ENCODE results near the gene ST3GAL2. TPM values are rescaled to one million over a fixed set of nuclear protein-coding genes. Genes with fewer than 3 reads are reported as not detected.

The ST3GAL2 gene
- total and polyA plus RNA-seq, 10 of the 15 experiments (the other 5 are each of a cell fraction or from before 2014, with no cell fraction given) = 0.95 to 61.7 (median 25.9) TPM

DNA sequence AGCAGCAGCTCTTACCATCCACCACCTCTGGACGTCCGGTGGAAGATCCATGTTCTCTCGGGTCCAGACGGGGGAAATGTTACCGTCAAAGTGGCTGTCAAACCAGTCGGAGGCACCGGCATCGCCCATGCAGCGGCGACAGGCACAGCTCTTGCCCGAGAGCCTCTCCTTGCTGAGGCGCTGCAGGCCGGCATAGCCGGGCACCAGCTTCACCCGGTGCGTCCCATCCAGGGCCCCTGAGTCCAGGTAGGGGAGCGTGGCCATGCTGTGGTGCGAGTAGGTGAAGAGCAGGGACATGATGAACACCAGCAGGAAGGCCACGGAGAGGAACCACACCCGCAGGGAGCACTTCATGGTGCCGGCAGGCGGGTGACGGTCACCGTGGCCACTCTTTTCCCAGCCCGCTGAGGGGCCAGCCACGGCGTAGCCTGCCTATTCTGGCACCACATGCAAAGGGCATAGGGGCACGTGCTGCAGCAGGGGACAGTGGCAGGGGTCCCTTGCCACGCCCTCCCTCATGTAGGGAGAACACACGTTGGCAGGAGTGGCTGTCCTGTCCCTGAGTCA, 40.6 kb downstream of the ST3GAL2 start:
- FAIRE-seq (no peak), ATAC-seq (no peak), DNase-seq (ENCODE audit: low read depth, low spot score) (no peak)
- H3K4me2 ChIP-seq (ENCODE audit: control insufficient read depth, insufficient read depth) = no peak overlapping the region
- 95% methylated on average over 30 of the region's 30 CpGs for WGBS (ENCODE audit: insufficient coverage, insufficient replicate concordance, low lambda C conversion rate, missing lambda C conversion rate)
- H3K27me3 ChIP-seq (replicated peaks in 1 of 2; ENCODE audit: control insufficient read depth in 2 of 2, insufficient read depth in 2 of 2, low read length in 1 of 2) = no peaks in the 10 kb centered on the region
- TF ChIP-seq CBFB (IDR thresholded peaks at IDR 0.05; ENCODE audit: low read depth) (no peak), IKZF2 (IDR thresholded peaks at IDR 0.05) (no peak), POLR2A (IDR thresholded peaks at IDR 0.05; ENCODE audit: low read depth, low read length) (peak; percentile 37)
- ChIA-PET POLR2A (interaction anchor here (0.5 kb wide), 1 partner anchor 38 kb away, joined by 5 read pairs; no protein-coding TSS in a partner anchor), SMC1A (ENCODE audit: uncharacterized antibody, unreplicated experiment) (no interaction called here), CTCF (interaction anchor here (0.9 to 1.5 kb wide), 2 partner anchors 15 to 39 kb away, joined by 3 read pairs; no protein-coding TSS in a partner anchor), RAD21 (ENCODE audit: unreplicated experiment) (interaction anchor here (2.2 kb wide), 1 partner anchor 35 kb away, joined by 7 read pairs; no protein-coding TSS in a partner anchor)
- no peak overlapping the region for H3K27ac ChIP-seq (ENCODE audit: control insufficient read depth, insufficient read depth)
- no peaks in the 10 kb centered on the region for H4K20me1 ChIP-seq (ENCODE audit: control insufficient read depth, insufficient read depth)
- intact Hi-C loops (cut with micrococcal nuclease; ENCODE audit: unreplicated experiment) (no loop called here), in situ Hi-C loops (cut with MboI) (no loop called here)
- H3K4me3 ChIP-seq = no peak overlapping the region
- H3K79me2 ChIP-seq (ENCODE audit: control insufficient read depth, insufficient read depth, low read length) = peaks cover 22% of the 10 kb centered on the region
- H3K4me1 ChIP-seq (ENCODE audit: control insufficient read depth, insufficient read depth, low read length) = no peaks in the 10 kb centered on the region; the same call in 1 of the 2 replicates
- H3K36me3 ChIP-seq (ENCODE audit: control insufficient read depth in 2 of 2, insufficient read depth in 2 of 2, low read length in 1 of 2) = peaks cover 38 to 50% of the 10 kb centered on the region in 2 experiments
- H3K9ac ChIP-seq (ENCODE audit: control insufficient read depth, insufficient read depth, low read length) = no peak overlapping the region
- no TSS peak for BruUV-seq (replicated peaks)
- H3K9me3 ChIP-seq (replicated peaks; ENCODE audit: control insufficient read depth, insufficient read depth, low read length) = no peaks in the 10 kb centered on the region
- no peak overlapping the region for H2AFZ ChIP-seq (ENCODE audit: control insufficient read depth, low read depth, low read length)

DNA sequence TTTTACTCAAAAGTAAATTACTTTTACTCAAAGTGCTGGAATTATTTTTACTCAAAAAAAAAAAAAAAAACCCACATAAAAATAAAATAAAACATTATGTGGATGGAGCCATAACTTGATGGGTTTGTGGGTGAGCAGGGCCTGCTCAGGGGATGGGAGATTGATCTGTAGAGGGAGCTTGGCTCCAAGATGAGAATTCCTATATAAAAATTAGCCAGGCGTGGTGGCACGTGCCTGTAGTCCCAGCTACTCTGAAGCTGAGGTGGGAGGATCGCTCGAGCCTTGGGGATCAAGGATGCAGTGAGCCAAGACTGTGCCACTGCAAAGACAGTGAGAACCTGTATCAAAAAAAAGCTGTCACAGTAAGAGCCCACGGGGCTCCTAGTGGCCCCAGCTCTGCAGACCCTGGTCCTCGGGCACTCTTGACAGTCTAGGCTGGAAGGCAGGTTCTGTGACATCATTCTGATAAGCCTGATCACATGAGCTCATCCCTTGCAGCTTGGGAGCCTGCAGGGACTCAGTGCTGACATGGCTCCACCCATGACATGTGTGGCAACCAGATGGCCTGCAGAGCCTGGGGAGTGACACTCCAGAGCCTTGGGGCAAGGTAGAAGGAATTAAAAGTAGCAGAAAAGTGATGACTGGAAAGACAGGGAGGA, 42.5 kb downstream of the ST3GAL2 start:
- Histone ChIP-seq H3K9me3 (replicated peaks; ENCODE audit: control insufficient read depth, insufficient read depth, low read length) (no peaks in the 10 kb centered on the region), H3K27me3 (replicated peaks in 1 of 2; ENCODE audit: control insufficient read depth in 2 of 2, insufficient read depth in 2 of 2, low read length in 1 of 2) (no peaks in the 10 kb centered on the region), H3K4me3 (no peak overlapping the region), H4K20me1 (ENCODE audit: control insufficient read depth, insufficient read depth) (no peaks in the 10 kb centered on the region), H3K9ac (ENCODE audit: control insufficient read depth, insufficient read depth, low read length) (no peak overlapping the region), H3K79me2 (ENCODE audit: control insufficient read depth, insufficient read depth, low read length) (peaks cover 11% of the 10 kb centered on the region), H3K27ac (ENCODE audit: control insufficient read depth, insufficient read depth) (no peak overlapping the region), H3K36me3 (ENCODE audit: control insufficient read depth in 2 of 2, insufficient read depth in 2 of 2, low read length in 1 of 2) (peaks cover 38 to 61% of the 10 kb centered on the region in 2 experiments), H3K4me1 (ENCODE audit: control insufficient read depth, insufficient read depth, low read length) (no peaks in the 10 kb centered on the region; the same call in 1 of the 2 replicates), H3K4me2 (ENCODE audit: control insufficient read depth, insufficient read depth) (no peak overlapping the region), H2AFZ (ENCODE audit: control insufficient read depth, low read depth, low read length) (no peak overlapping the region)
- DNase-seq (ENCODE audit: low read depth, low spot score) (no peak), ATAC-seq (peak; percentile 12; the same call in 1 of the 3 replicates), FAIRE-seq (no peak)
- POLR2A ChIA-PET = interaction anchor here (1.2 kb wide), 1 partner anchor 9 kb away, joined by 3 read pairs; no protein-coding TSS in a partner anchor
- 97% methylated on average over 6 of the region's 6 CpGs for WGBS (ENCODE audit: insufficient coverage, insufficient replicate concordance, low lambda C conversion rate, missing lambda C conversion rate)
- intact Hi-C loops (cut with micrococcal nuclease; ENCODE audit: unreplicated experiment) (no loop called here), in situ Hi-C loops (cut with MboI) (no loop called here)
- RAD21 ChIA-PET (ENCODE audit: unreplicated experiment) = interaction anchor here (0.7 to 1.6 kb wide), 8 partner anchors 12 to 1099 kb away, joined by 3 to 6 read pairs (median 4); partner anchors contain the start of gene ST3GAL2
- CTCF ChIA-PET = interaction anchor here (0.6 to 1.9 kb wide), 8 partner anchors 36 to 113 kb away, joined by 3 to 11 read pairs (median 4); no protein-coding TSS in a partner anchor
- SMC1A ChIA-PET (ENCODE audit: uncharacterized antibody, unreplicated experiment) = interaction anchor here (0.8 to 4.1 kb wide), 7 partner anchors 20 to 142 kb away, joined by 3 to 21 read pairs (median 4); partner anchors contain the start of genes FCSK and ST3GAL2
- BruUV-seq (replicated peaks) = no TSS peak
- TF ChIP-seq STAT1 (conservative IDR thresholded peaks at IDR 0.05) = no peak
- no peak for TF ChIP-seq TCF12 (IDR thresholded peaks at IDR 0.05; ENCODE audit: low read depth, low read length)
- no peak for TF ChIP-seq RCOR1 (conservative IDR thresholded peaks at IDR 0.05; ENCODE audit: low read depth, low read length)
- TF ChIP-seq SMAD1 (IDR thresholded peaks at IDR 0.05; ENCODE audit: low read depth, partially characterized antibody) = no peak
- TF ChIP-seq DPF2 (IDR thresholded peaks at IDR 0.05) = no peak
- TF ChIP-seq, protein P1, sequence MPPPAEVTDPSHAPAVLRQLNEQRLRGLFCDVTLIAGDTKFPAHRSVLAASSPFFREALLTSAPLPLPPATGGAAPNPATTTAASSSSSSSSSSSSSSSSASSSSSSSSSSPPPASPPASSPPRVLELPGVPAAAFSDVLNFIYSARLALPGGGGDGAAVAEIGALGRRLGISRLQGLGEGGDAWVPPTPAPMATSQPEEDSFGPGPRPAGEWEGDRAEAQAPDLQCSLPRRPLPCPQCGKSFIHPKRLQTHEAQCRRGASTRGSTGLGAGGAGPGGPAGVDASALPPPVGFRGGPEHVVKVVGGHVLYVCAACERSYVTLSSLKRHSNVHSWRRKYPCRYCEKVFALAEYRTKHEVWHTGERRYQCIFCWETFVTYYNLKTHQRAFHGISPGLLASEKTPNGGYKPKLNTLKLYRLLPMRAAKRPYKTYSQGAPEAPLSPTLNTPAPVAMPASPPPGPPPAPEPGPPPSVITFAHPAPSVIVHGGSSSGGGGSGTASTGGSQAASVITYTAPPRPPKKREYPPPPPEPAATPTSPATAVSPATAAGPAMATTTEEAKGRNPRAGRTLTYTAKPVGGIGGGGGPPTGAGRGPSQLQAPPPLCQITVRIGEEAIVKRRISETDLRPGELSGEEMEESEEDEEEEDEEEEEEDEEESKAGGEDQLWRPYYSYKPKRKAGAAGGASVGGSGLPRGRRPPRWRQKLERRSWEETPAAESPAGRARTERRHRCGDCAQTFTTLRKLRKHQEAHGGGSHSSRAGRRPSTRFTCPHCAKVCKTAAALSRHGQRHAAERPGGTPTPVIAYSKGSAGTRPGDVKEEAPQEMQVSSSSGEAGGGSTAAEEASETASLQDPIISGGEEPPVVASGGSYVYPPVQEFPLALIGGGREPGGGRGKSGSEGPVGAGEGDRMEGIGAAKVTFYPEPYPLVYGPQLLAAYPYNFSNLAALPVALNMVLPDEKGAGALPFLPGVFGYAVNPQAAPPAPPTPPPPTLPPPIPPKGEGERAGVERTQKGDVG (CRISPR knock-in tag; IDR thresholded peaks at IDR 0.05) = no peak
- TF ChIP-seq NRF1 (conservative IDR thresholded peaks at IDR 0.05; ENCODE audit: low read depth, low read length) = no peak
- no peak for TF ChIP-seq ASH2L (IDR thresholded peaks at IDR 0.05; ENCODE audit: borderline replicate concordance, low read depth)
- TF ChIP-seq HCFC1 (IDR thresholded peaks at IDR 0.05; ENCODE audit: low read length) = no peak
- TF ChIP-seq YBX1 (IDR thresholded peaks at IDR 0.05) = no peak
- no peak for TF ChIP-seq FOXK2 (IDR thresholded peaks at IDR 0.05)
- no peak for TF ChIP-seq SUPT20H (IDR thresholded peaks at IDR 0.05; ENCODE audit: borderline replicate concordance, control insufficient read depth, low read depth, low read length)

Data from GM12878 (cell line).